B cell (primary cell): ENCODE measurements around the gene HPN. TPM values are rescaled to one million over a fixed set of nuclear protein-coding genes. Genes with fewer than 3 reads are reported as not detected.

Experiments
- ATAC-seq: fragments of 200-7000 bp; cut with Tn5 transposase; one replicate; pipeline ENCODE4 v1.10.0; 2021; ENCODE audit warnings: low read depth, mild to moderate bottlenecking, moderate number of reproducible peaks, moderate library complexity
- CTCF ChIA-PET: fragments of 350-600 bp; sonication (Branson Sonifier 250); formaldehyde crosslinking; loops from one replicate; lab custom pipeline; 2021; ENCODE audit warnings: antibody characterized with exemption, inconsistent platforms; lab: Charles Lee
- POLR2A ChIA-PET: fragments of 350-600 bp; sonication (Branson Sonifier 250); formaldehyde crosslinking; loops from one replicate; lab custom pipeline; 2021; ENCODE audit warnings: antibody characterized with exemption; lab: Charles Lee
- DNase-seq: peaks from one replicate; pipeline ENCODE4 v3.0.0; 2013
- H2AFZ ChIP-seq: 2 replicates; pipeline ENCODE4 v1.6.1; 2012; ENCODE audit warnings: mild to moderate bottlenecking, low read depth, low read length; ENCODE audit not compliant: insufficient read depth, poor library complexity, severe bottlenecking
- H3K27ac ChIP-seq, 2 donors: 1 replicate in 1 of 2; 2 replicates in 1 of 2; pipeline ENCODE4 v1.5.1; 2012 to 2013; ENCODE audit warnings: low read length in 2 of 2, mild to moderate bottlenecking in 2 of 2, moderate library complexity in 1 of 2
- H3K27me3 ChIP-seq, 4 experiments: fragments of 200-600 bp in 1 of 4; sonication (generic) in 1 of 4; replicated peaks in 1 of 4; 1 replicate in 2 of 4; 2 replicates in 2 of 4; pipeline versions ENCODE4 v1.6.1 to v1.7.0; 2013 to 2016; ENCODE audit warnings: low read length in 3 of 4, mild to moderate bottlenecking in 2 of 4, mixed read lengths in 1 of 4, moderate library complexity in 1 of 4; ENCODE audit not compliant: insufficient read depth in 4 of 4, control insufficient read depth in 3 of 4; ENCODE audit errors: control extremely low read depth in 1 of 4
- H3K36me3 ChIP-seq, 2 experiments: replicated peaks in 1 of 2; 1 replicate in 1 of 2; 2 replicates in 1 of 2; pipeline versions ENCODE4 v1.6.1 to v1.7.1; 2013; ENCODE audit warnings: low read length in 1 of 2; ENCODE audit not compliant: insufficient read depth in 2 of 2, control insufficient read depth in 1 of 2; ENCODE audit errors: control extremely low read depth in 1 of 2, extremely low read depth in 1 of 2
- H3K4me1 ChIP-seq, 2 donors: fragments of 200-600 bp in 1 of 2; sonication (generic) in 1 of 2; 1 replicate in 1 of 2; 2 replicates in 1 of 2; pipeline versions ENCODE4 v1.5.1 to v1.6.1; 2013 to 2017; ENCODE audit warnings: low read length in 2 of 2; ENCODE audit not compliant: control insufficient read depth in 2 of 2, insufficient read depth in 2 of 2
- H3K4me2 ChIP-seq: replicated peaks from 2 replicates; pipeline ENCODE3; 2012; ENCODE audit warnings: mild to moderate bottlenecking, low read depth, low read length; ENCODE audit not compliant: poor library complexity, severe bottlenecking
- H3K4me3 ChIP-seq, 5 experiments: fragments of 200-600 bp in 1 of 5; sonication (generic) in 1 of 5; 1 replicate in 3 of 5; 2 replicates in 2 of 5; pipeline versions ENCODE4 v1.5.1 to v1.7.0; 2011 to 2016; ENCODE audit warnings: low read length in 4 of 5, mild to moderate bottlenecking in 4 of 5, low read depth in 2 of 5, control low read depth in 1 of 5, moderate library complexity in 1 of 5; ENCODE audit not compliant: insufficient read depth in 1 of 5; ENCODE audit errors: control extremely low read depth in 1 of 5, extremely low read depth in 1 of 5
- H3K79me2 ChIP-seq: fragments of 200-600 bp; sonication (generic); one replicate; pipeline ENCODE4 v1.6.0; 2016; ENCODE audit warnings: low read length; ENCODE audit not compliant: control insufficient read depth, insufficient read depth
- H3K9ac ChIP-seq: fragments of 200-600 bp; sonication (generic); 2 replicates; pipeline ENCODE4 v1.6.1; 2017; ENCODE audit warnings: mild to moderate bottlenecking, low read length, moderate library complexity
- H3K9me3 ChIP-seq, 3 donors: one replicate each; pipeline versions ENCODE4 v1.6.1 to v1.7.1; 2013; ENCODE audit warnings: low read length in 2 of 3; ENCODE audit not compliant: control insufficient read depth in 2 of 3, insufficient read depth in 1 of 3; ENCODE audit errors: control extremely low read depth in 1 of 3
- H4K20me1 ChIP-seq: 2 replicates; pipeline ENCODE4 v1.6.0; 2012; ENCODE audit warnings: mild to moderate bottlenecking, low read length; ENCODE audit not compliant: insufficient read depth, control insufficient read depth, poor library complexity, severe bottlenecking
- H3K27ac Mint-ChIP-seq: one replicate; pipeline ENCODE4 v1.8.0; 2021; ENCODE audit warnings: mixed read lengths
- H3K27me3 Mint-ChIP-seq: one replicate; pipeline ENCODE4 v1.8.0; 2021; ENCODE audit warnings: mixed read lengths
- H3K4me1 Mint-ChIP-seq: one replicate; pipeline ENCODE4 v1.8.0; 2021; ENCODE audit warnings: mixed read lengths
- H3K4me3 Mint-ChIP-seq: one replicate; pipeline ENCODE4 v1.8.0; 2021; ENCODE audit warnings: mixed read lengths
- H3K9me3 Mint-ChIP-seq: one replicate; pipeline ENCODE4 v1.8.0; 2022; ENCODE audit warnings: mixed read lengths; ENCODE audit not compliant: insufficient read depth
- CTCF ChIP-seq: fragments of 200-600 bp; IDR thresholded peaks from one replicate; pipeline ENCODE4 v1.8.0; 2022; ENCODE audit warnings: antibody characterized with exemption, mild to moderate bottlenecking
- EZH2 ChIP-seq: IDR thresholded peaks from 2 replicates; pipeline ENCODE4 v1.6.1; 2012; ENCODE audit warnings: borderline replicate concordance, low read depth, mild to moderate bottlenecking, moderate library complexity, low read length; ENCODE audit not compliant: insufficient read depth, poor library complexity, severe bottlenecking
- WGBS: methylation state at CpG from one replicate; pipeline ENCODE4 v1.1.5; 2013; ENCODE audit warnings: missing lambda C conversion rate; ENCODE audit not compliant: insufficient coverage; 5-methylcytosine and 5-hydroxymethylcytosine counted together
- intact Hi-C: fragments of 100-400 bp; cut with micrococcal nuclease; formaldehyde crosslinking; loops from one replicate; pipeline ENCODE4 v1.10.0; 2022
- polyA plus RNA-seq: library from polyadenylated mRNA; depleted of rRNA; stranded (reverse); fragments of >200 nt; gene quantifications from 2 replicates; pipeline ENCODE4 v1.2.3, GENCODE V29; 2012
- total RNA-seq, 2 donors: library from RNA; stranded (reverse); fragments of 120-200 nt in 1 of 2; gene quantifications; 1 replicate in 1 of 2; 2 replicates in 1 of 2; pipeline versions ENCODE4 v1.2.3 to v1.2.4, GENCODE V29; 2013 to 2022

HPN gene
- total and polyA plus RNA-seq, 2 donors (not counting 1 experiment from before 2014, with no cell fraction given), result 0.30 TPM; not detected in 1

GRCh38 chr19:35059006-35059798 lies 17.7 kb downstream of the HPN start:
- Mint-ChIP-seq H3K9me3 (no peaks in the 10 kb centered on the region), H3K27ac (no peak overlapping the region), H3K4me3 (no peak overlapping the region), H3K27me3 (peaks cover 9% of the 10 kb centered on the region), H3K4me1 (no peaks in the 10 kb centered on the region)
- ChIA-PET CTCF (interaction anchor here (0.7 to 2.1 kb wide), 4 partner anchors 8 to 747 kb away, joined by 3 to 10 read pairs (median 4); no protein-coding TSS in a partner anchor), POLR2A (no interaction called here)
- Histone ChIP-seq H3K36me3 (no peaks in the 10 kb centered on the region), H3K4me2 (no peak overlapping the region), H3K9me3 (no peaks in the 10 kb centered on the region), H3K9ac (no peak overlapping the region), H3K4me3 (no peak overlapping the region), H3K27me3 (no peaks in the 10 kb centered on the region), H4K20me1 (no peaks in the 10 kb centered on the region), H2AFZ (no peak overlapping the region), H3K4me1 (no peaks in the 10 kb centered on the region), H3K27ac (no peak overlapping the region), H3K79me2 (no peaks in the 10 kb centered on the region)
- ATAC-seq, result no peak
- intact Hi-C loops, result loop anchor here (5.0 kb wide), 1 partner anchor 33 kb away; no protein-coding TSS in a partner anchor
- 93% methylated on average over 24 of the region's 26 CpGs for WGBS
- no peak for TF ChIP-seq EZH2
- no peak for TF ChIP-seq CTCF
- no peak for DNase-seq

GRCh38 chr19:35059799-35060091 lies 18.2 kb downstream of the HPN start:
- H3K27ac ChIP-seq, result no peak overlapping the region
- ChIA-PET POLR2A (no interaction called here), CTCF (interaction anchor here (0.7 kb wide), 1 partner anchor 746 kb away, joined by 3 read pairs; no protein-coding TSS in a partner anchor)
- 89% methylated on average over 15 of the region's 15 CpGs for WGBS
- Mint-ChIP-seq H3K4me3 (no peak overlapping the region), H3K27ac (no peak overlapping the region), H3K9me3 (no peaks in the 10 kb centered on the region), H3K27me3 (peaks cover 9% of the 10 kb centered on the region), H3K4me1 (no peaks in the 10 kb centered on the region)
- H3K9me3 ChIP-seq, result no peaks in the 10 kb centered on the region
- no peak overlapping the region for H3K4me3 ChIP-seq
- intact Hi-C loops, result loop anchor here (5.0 kb wide), 1 partner anchor 33 kb away; no protein-coding TSS in a partner anchor
- H2AFZ ChIP-seq, result no peak overlapping the region
- H3K36me3 ChIP-seq, result no peaks in the 10 kb centered on the region
- TF ChIP-seq CTCF (no peak), EZH2 (no peak)
- ATAC-seq, result no peak
- H3K79me2 ChIP-seq, result no peaks in the 10 kb centered on the region
- H3K27me3 ChIP-seq, result no peaks in the 10 kb centered on the region
- no peaks in the 10 kb centered on the region for H3K4me1 ChIP-seq
- no peak overlapping the region for H3K9ac ChIP-seq
- DNase-seq, result no peak
- H4K20me1 ChIP-seq, result no peaks in the 10 kb centered on the region
- H3K4me2 ChIP-seq, result no peak overlapping the region
